HG03045 (cell line): Measurements from ENCODE around the gene RFPL4AL1.
"Not testable (repeated sequence)": the region's sequence is repeated elsewhere in the genome, so short reads cannot be mapped to it uniquely, and the experiment has no call there.

ENCODE experiments used
- ATAC-seq: cut with Tn5 transposase; IDR thresholded peaks from one replicate; pipeline ENCODE4 v1.9.1; 2021; ENCODE audit warnings: mild to moderate bottlenecking, moderate library complexity; ENCODE audit not compliant: unreplicated experiment

RFPL4AL1 gene

GRCh38 chr19:55768818-55769217, at the start of gene RFPL4AL1:
RFPL4AL1 (plus strand) TSS chr19:55769118; CDS start chr19:55771805, 2,687 bp downstream.
- not testable (repeated sequence) for ATAC-seq

- no peak for ATAC-seq
Observed at GRCh38 chr19:55720214-55720746, 48.6 kb upstream of the RFPL4AL1 start.

GRCh38 chr19:55720801-55721200, 48.1 kb upstream of the RFPL4AL1 start:
- ATAC-seq = no peak

DNA sequence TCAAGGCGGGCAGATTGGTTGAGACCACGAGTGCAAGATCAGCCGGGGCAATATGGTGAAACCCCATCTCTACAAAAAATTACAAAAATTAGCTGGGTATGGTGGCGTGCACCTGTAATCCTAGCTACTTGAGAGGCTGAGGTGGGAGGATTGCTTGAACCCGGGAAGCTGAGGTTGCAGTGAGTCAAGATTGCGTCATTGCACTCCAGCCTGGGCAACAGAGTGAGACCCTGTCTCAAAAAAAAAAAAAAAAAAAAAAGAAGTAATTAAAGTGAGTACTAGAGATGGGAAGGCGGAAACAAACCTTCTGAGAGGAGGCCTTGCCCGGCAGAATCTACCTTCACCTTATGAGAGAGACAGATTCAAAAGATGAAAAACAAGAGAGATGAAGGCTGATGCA, 45.4 kb upstream of the RFPL4AL1 start:
- no peak for ATAC-seq

- not testable (repeated sequence) for ATAC-seq
Observed at GRCh38 chr19:55730378-55730777, 38.5 kb upstream of the RFPL4AL1 start.

DNA sequence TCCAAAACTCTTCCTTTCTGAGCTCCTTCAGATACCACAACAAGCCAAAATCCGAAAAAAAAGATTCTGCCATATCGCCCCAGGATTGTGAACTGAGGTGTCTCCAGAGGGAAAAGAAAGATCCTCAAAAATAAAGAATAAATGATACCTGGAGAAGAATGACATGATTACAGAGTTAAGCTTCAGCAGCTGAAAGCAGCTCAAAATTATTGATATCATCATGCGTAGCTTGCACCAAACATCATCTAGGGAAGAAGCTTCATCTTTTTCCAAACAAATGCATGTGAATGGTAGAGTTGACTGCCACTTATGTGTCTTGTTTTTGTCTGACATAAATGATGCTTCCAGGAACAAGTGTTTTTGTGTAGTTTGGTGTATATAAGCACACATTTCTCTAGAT, 30.6 kb upstream of the RFPL4AL1 start, which contains the start of gene NLRP9:
Gene NLRP9, minus strand, starts transcription at position 101 of the 400 bp plus-strand sequence. Its CDS starts 28 bp downstream, at position 73.
- ATAC-seq = no peak

- ATAC-seq = no peak
Observed at GRCh38 chr19:55750715-55751114, 18.2 kb upstream of the RFPL4AL1 start.

GRCh38 chr19:55753401-55753800, 15.5 kb upstream of the RFPL4AL1 start:
- no peak for ATAC-seq

DNA sequence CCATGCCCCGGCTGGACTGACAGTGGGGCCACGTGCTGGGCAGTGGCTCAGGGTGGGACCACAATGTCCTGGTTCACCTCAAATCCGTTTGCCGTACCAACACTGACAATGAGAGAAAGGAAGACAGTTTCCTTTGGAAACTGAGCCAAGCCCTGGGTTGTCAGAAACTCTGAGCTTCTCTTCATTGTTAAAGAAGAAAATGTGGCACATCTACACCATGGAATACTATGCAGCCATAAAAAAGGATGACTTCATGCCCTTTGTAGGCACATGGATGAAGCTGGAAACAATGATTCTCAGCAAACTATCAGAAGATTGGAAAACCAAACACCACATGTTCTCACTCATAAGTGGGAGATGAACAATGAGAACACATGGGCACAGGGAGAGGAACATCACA, 12.1 kb upstream of the RFPL4AL1 start:
- not testable (repeated sequence) for ATAC-seq

DNA sequence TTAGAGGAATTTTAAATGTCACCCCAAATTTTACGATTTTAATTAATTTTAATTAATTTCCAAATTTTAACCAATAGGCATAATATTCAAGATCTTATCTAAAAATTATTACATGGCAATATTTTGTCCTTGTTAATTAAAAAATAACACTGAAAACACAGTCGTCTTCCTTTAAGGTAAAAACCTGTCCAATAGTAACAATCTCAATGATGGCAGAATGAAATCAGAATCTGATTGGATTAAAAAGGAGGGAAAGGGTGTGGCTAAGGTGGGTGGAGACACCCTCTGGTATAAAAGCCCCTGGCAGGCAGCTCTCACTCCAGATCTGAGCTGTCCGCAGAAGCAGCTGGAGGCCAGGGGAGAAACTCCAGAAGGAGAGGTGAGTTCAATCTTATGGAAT, 10.1 kb upstream of the RFPL4AL1 start, which contains the start of gene RFPL4A:
Gene RFPL4A, plus strand, starts transcription at position 301 of the 400 bp plus-strand sequence. CDS start 2,704 bp downstream, outside the sequence.
- ATAC-seq = not testable (repeated sequence)

DNA sequence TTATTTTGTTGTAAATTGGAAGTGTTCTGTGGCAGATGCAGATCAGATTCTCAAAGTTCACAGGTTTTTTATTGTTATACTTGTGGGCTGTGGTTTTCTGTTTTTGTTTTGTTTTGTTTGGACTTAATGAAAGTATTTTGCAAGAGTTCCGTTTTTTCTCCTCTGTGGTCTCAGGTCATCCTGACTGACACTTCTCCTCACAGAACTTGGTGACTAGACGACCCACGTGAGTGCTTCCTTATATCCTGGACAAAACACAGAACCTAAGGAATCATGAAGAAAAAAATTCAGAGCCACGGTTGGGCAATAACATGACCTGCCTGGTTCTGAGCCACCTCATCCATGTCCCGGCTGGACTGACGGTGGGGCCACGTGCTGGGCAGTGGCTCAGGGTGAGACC, 2.5 kb upstream of the RFPL4AL1 start:
- ATAC-seq = no peak

GRCh38 chr19:55769632-55770031, 714 bp downstream of the RFPL4AL1 start:
- ATAC-seq = not testable (repeated sequence)

DNA sequence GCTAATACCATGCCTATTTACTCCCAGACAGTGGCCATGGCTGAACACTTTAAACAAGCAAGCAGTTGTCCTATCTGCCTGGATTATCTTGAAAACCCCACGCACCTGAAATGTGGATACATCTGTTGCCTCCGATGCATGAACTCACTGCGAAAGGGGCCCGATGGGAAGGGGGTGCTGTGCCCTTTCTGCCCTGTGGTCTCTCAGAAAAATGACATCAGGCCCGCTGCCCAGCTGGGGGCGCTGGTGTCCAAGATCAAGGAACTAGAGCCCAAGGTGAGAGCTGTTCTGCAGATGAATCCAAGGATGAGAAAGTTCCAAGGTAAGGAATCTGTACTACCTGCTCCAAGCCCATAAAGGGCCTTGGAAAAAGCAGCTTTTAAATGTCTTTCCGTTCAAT, 8.6 kb downstream of the RFPL4AL1 start:
- ATAC-seq = no peak

DNA sequence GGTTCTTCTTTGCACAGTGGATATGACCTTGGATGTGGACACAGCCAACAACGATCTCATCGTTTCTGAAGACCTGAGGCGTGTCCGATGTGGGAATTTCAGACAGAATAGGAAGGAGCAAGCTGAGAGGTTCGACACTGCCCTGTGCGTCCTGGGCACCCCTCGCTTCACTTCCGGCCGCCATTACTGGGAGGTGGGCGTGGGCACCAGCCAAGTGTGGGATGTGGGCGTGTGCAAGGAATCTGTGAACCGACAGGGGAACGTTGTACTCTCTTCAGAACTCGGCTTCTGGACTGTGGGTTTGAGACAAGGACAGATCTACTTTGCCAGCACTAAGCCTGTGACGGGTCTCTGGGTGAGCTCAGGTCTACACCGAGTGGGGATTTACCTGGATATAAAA, 9.4 kb downstream of the RFPL4AL1 start:
- ATAC-seq = no peak

DNA sequence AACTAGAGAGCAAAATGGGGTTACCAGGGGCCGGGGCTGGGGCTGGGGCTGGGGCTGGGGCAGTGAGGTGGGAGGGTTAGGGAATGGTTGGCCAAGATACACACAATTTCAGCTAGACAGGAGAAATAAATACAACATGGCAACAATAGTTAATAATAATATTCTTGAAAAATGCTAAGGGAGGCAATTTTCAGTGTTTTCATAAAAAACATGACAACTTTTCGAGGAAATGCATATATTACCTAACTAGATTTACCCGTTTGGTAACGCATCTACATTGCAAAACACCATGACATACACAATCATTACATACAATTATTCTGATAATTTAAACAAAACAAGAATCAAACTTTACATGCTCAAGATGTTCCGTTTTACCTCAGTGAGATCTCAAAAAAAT, 12.2 kb downstream of the RFPL4AL1 start:
- ATAC-seq = no peak

- no peak for ATAC-seq
Observed at GRCh38 chr19:55795021-55795420, 26.1 kb downstream of the RFPL4AL1 start.

DNA sequence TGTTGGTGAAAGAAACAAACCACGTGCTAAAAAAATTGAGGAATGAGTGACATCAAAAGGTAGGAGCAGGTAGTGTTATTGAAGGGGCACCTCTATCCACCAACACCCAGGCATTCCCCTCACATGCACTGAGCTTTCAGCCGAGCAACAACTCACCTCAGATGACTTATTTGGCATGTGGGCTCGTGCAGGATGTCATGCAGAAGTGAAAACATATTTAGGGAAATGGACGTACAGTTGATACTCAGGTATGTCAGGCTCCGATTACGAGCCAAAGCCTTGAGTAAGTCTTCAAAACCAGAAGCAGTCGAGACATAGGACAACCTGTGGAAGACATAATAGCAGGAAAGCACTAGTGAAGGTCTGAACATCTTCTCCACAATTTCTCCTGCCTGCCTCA, 32.5 kb downstream of the RFPL4AL1 start:
- no peak for ATAC-seq

DNA sequence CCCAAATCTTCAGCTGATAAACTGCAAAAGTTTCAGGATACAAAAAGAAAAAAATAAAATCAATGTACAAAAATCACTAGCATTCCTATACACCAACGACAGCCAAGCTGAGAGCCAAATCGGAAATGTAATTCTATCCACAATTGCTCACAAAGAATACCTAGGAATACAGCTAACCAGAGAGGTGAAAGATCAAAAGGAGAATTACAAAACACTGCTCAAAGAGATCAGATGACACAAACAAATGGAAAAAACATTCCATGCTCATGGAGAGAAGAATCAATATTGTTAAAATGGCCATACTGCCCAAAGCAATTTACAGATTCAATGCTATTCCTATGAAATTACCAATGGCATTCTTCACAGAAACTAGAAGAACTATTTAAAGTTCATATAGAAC, 33.4 kb downstream of the RFPL4AL1 start:
- no peak for ATAC-seq

DNA sequence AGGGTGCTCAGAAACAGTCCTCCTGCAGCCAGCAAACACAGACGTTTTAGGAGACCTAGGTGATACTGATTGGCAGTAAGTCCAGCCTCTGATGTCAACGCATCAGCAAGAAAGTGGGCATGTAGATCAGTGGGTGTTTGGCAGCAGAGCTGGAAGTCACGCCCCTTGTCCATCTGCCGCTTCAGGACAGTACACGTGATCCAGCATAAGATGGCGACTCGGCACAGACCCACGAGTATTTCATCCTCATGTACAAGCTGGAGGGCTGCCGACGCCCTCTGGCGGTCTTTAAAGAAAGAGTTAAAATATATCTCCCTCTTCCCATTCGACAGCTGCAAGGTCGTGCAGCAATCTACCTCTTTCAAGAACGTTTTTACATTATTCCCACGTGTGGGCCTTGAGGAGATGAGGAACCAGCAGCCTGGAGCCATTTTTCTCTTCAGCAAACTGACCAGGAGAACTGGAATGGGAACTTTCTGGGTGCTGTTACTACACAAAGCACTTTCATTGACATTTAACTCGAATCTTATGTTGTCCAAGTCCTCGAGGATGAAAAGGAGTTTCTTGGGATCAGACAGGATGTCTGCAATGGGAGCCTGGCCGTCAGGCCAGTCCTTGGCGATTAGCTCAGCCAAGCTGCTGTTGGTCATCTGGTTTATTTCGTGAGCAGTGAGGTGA, 40.6 kb downstream of the RFPL4AL1 start:
- ATAC-seq = no peak

- no peak for ATAC-seq
Observed at GRCh38 chr19:55811340-55811739, 42.4 kb downstream of the RFPL4AL1 start.

DNA sequence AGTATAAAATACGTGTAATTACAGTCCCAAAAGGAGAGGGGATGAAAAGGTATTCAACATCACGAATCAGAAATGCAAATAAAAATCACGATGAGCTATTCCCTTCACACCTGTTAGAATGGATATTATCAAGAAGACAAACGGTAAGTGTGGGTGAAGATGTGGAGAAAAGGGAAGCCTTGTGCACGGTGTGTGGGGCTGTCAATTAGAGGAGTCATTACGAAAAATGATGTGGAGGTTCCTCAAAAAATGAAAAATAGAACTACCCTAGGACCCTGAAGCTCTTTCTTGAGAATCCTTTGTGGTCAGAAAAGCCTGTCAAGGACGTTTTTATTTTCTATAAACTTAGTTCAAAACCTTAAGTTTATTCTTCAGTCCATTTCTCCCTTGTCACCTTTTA, 43.5 kb downstream of the RFPL4AL1 start:
- ATAC-seq = no peak

DNA sequence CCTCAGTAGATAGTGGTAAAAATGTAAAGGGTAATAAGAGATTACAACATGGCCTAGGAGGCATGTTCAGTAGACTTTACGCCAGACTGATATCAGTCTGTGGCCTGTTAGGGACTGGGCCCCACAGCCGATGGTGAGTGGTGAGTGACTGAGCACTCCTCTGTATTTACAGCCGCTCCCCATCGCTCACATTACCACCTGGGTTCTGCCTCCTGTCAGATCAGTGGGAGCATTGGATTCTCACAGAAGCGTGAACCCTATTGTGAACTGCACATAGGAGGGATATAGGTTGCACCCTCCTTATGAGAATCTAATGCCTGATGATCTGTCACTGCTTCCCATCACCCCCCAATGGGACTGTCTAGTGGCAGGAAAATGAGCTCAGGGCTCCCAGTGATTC, 45.0 kb downstream of the RFPL4AL1 start:
- ATAC-seq = no peak

DNA sequence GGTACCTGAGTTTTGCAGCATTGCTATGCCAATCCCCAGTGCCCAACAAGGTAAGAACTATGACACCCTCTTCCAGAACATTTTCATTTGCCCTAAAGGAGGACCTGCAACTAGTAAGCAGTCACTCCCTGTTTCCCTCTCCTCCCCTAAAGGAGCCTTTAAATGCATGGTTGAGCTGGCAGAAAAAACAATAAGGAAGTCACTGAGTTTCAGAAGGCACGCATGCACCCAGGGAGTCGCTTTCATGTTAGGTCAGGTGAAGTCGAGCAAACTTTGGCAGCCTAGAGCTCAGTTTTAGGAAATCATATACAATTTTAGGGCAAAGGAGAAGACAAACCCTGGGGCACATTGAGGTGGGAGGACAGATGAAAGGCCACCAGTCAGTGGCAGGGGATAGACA, 51.1 kb downstream of the RFPL4AL1 start:
- ATAC-seq = no peak
